ENCODE measurements around the gene CRPPA.

The CRPPA gene

GRCh38 chr7:16422103-16422435 lies 731 bp upstream of the CRPPA start:
- DNase-seq, result no peak

DNA sequence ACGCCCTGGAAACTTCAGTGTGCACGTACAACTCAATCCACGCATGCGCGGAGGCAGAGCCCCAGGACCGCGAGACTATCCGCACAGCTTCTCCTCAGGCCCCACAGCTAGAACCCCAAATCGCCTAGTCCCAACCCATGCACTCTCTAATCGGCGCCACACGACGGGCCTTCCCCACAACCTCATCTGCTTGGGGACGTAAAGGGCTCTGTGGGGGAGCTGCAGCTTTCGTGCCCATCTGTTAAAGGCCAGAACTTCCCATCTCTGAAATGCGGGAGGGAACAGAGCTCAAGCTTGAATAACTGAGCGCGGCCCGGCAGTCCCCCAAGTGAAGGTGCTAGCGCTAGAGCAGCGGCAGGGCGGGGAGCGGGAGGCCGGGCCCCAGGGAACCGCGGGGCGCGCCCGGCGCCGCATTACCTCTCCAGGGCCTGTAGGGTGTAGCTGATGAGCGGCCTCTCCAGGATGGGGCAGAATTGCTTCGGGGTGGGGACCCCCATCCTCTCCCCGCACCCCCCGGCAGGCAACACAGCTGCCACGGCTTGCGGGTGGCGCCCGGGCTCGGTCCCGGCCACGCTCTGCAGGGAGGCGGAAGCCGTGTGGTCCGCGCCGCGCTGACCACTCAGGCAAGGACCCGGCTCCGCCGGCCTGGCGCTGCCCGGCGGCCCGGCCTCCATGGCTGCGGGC lies 547 bp downstream of the CRPPA start:
- DNase-seq, result peak; percentile 29

GRCh38 chr7:16420329-16420648 lies 1.0 kb downstream of the CRPPA start:
- DNase-seq, result no peak

DNA sequence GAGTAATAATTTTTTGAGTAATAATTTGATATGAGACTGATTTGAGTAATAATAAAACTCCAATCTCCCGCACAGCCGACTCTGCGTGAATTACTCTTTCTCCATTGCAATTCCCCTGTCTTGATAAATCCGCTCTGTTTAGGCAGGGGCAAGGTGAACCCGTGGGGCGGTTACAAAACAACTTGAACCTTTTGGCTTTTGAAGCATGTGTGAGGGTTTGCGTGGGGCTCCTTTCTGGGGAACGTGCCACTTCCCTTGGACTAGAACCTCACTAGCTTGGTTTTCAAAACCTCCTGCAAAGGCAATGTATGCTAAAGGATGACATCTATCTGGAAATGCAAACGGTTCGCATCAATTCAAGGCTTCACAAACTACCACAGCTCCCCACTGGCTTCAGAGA lies 1.5 kb downstream of the CRPPA start:
- DNase-seq, result no peak

GRCh38 chr7:16419126-16419525 lies 2.2 kb downstream of the CRPPA start:
- no peak for DNase-seq

GRCh38 chr7:16417906-16418305 lies 3.4 kb downstream of the CRPPA start:
- DNase-seq, result no peak

- no peak for DNase-seq
Observed at GRCh38 chr7:16416289-16417282, 4.8 kb downstream of the CRPPA start.

DNA sequence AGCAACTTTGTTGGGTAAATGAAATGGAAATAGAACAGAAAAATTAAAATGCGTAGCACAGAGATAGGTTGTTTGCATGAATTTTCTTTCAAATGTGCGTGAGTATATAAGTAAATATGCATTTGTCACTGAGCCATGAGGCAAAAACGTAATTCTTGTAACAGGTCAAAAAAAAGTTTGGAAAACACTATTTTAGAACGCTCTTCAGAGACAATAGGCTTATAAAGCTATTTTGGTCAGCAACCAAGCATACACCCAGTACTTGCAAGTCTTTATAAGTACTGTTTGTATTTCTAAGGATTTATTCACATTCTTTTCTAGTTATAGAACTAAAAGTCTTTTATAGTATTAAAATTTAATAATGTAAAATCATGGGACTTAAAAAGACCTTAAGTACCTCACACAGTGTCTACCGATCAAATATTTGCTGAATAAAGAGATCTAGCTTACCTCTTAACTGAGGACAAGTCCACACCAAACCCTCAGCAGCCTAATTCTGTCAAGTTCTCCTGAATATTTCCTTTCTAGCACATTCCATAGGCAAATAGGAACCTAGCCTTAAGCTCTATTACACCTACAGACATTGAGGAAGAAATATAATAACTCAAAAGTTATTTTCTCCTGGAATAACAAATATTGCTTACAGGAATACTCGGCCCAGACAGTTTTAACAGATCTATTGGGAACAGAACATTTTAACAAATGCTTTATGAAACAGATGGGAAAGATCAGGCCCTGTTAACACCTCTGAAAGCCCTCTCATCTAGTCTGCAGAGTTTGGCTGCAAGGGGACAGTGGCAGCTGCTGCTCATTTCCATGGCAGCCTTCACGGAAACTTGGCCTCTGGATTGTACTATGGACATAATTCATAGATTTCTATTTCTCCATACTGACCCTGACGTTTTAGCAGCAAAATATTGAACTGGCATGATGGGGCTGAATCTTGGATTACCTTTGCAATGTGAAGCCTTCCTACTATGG lies 8.8 kb downstream of the CRPPA start:
- no peak for DNase-seq

GRCh38 chr7:16411391-16411790 lies 9.9 kb downstream of the CRPPA start:
- DNase-seq, result no peak

DNA sequence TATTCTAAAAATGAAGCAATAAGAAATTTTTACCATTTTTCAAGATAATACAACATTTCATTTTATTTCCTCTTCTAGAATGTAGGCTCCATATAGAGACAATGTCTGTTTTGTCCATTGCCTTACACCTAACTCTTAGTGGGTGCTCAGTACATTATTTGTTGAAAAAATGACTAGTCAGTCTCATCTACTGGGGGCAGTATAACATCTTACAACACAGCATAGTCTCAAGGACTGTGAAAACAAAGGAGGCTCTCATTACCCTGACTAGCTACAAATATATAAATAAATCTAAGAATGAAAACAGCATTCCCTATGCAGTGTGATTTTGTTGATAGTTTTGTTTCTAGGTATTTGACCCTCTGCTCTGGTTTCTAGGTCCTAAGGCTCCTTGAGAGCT lies 11.6 kb downstream of the CRPPA start:
- DNase-seq, result no peak

DNA sequence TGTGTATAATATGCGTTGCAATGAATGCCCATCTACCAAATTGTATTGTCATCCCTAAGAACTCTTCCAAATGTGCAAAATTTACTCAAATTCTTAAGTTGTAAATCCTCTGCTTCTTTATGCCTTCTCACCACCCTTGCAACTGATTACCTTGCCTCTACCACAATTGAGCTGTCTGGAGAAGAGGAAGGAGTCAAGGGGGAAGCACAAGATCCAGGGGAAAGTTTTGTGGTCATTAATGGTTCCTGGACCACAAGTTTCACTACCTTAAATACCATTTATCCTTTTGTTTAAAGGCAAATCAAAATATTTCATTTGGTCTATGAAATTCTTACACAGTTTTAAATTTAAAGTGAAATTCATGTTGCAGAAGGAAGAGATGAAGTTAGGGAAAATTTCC lies 16.7 kb downstream of the CRPPA start:
- DNase-seq, result no peak

GRCh38 chr7:16403475-16403874 lies 17.9 kb downstream of the CRPPA start:
- no peak for DNase-seq

GRCh38 chr7:16402940-16403339 lies 18.4 kb downstream of the CRPPA start:
- no peak for DNase-seq

GRCh38 chr7:16402091-16402490 lies 19.2 kb downstream of the CRPPA start:
- no peak for DNase-seq

DNA sequence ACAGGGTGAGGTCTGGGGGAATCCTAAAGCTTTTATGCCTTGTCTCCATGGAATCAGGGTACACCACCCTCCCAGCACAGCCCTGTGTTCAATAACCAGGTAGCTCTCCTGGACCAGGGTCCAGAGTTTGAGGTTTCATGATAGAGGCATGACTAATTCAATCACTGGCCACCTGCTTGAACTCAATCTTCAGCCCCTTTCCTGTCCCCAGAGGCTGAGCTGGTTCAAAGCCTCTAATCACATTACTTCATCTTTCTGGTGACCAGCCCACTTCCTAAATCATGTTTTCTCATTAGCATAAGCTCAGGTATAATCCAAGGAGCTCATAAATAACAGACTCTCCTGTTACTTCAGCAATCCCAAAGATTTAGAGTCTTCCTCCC lies 20.5 kb downstream of the CRPPA start:
- no peak for DNase-seq

DNA sequence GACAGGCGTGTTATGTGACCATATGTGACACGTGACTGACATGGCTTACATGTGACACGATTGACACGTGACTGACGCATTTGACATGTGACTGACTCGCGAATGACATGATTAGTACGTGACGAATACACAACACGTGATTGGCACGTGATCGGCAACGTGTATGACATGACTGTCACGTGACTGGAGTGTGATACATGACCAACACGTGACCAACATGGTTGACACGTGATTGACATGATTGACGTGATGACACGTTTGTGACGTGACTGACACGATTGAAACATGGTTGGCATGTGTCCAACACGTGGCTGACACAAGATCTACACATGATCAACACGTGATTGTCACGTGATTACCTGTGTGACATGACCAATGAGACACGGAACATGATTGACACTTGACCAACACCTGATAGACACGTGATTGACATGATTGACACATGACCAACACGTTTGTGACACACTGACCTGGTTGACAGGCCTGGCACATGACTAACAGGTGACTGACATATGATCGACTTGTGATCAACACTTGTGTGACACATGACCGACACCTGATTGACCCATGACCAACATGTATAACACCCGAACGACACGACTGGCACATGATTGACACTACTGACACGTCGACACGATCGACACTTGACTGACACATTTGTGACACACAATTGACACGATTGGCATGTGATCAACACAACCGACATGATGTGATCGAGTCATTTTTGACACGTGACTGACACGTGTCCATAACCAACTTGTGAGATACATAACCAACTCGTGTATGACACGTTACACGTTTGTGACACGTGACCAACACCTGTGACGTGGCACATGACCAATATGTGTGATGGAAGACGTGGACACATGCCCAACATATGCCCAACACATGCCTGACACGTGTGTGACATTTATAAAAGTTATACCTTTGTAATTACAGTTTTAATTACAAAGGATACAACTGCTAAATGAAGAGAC lies 21.1 kb downstream of the CRPPA start:
- no peak for DNase-seq

DNA sequence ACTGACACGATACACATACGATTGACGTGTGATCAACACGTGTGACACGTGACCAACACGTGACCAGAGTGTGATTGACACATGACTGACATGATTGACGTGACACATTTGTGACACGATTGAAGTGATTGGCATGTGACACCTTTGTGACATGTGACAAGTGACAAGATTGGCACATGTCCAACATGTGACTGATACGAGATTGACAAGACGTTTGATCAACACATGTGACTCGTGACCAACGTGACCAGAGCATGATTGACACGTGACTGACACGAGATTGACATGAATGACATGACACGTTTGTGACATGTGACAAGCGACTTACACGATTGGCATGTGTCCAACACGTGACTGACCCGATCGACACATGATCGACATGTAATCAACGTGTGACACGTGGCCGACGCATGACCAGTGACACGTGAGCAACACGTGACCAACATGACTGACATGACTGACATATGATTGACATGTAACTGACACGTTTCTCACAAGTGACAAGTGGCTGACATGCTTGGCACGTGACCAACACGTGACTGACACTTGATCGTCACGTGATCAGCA lies 22.0 kb downstream of the CRPPA start:
- DNase-seq, result no peak

GRCh38 chr7:16398146-16399017 lies 23.0 kb downstream of the CRPPA start:
- DNase-seq, result no peak

DNA sequence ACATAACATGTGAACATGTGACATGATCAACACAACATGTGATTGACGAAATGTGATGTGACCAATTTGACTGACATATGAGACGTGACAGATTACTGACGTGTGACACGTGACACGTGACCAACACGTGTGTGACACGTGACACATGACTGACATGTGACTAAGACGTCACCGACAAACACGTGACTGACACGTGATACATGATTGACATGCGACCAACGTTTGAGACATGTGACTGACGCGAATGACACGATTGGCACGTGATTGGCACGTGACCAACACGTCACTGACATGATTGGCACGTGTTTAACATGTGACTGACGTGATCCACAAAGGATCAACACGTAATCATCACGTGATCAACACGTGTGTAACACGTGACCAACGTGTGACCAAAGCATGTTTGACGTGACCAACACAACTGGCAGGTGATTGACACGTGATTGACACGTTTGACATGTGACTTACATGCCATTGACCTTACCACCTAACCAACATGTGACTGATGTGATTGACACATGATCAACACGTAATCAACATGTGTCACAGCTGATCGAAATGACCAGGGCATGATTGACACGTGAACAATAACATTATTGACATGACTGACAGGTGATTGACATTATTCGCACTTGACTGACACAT lies 23.7 kb downstream of the CRPPA start:
- no peak for DNase-seq

Measured in NCI-H2029 (cell line).